NCI-H2029 (cell line): ENCODE measurements around the gene TTC5.
"Not testable (repeated sequence)": the region's sequence is repeated elsewhere in the genome, so short reads cannot be mapped to it uniquely, and the experiment has no call there.

ENCODE experiments used
- DNase-seq: peaks from one replicate; lab custom pipeline; 2025; lab: John Stamatoyannopoulos, UW

The TTC5 gene

GRCh38 chr14:20302042-20302755, 3.6 kb downstream of the TTC5 start:
- DNase-seq = no peak

- no peak for DNase-seq
Observed at GRCh38 chr14:20295067-20295466, 10.7 kb downstream of the TTC5 start.

- DNase-seq = no peak
Observed at GRCh38 chr14:20294636-20295035, 11.1 kb downstream of the TTC5 start.

GRCh38 chr14:20281998-20282397, 23.8 kb downstream of the TTC5 start:
- DNase-seq = not testable (repeated sequence)

- DNase-seq = not testable (repeated sequence)
Observed at GRCh38 chr14:20280265-20280664, 25.5 kb downstream of the TTC5 start.

GRCh38 chr14:20278414-20278813, 27.3 kb downstream of the TTC5 start:
- peak; percentile 44 for DNase-seq

- DNase-seq = no peak
Observed at GRCh38 chr14:20277409-20277808, 28.3 kb downstream of the TTC5 start.

- DNase-seq = no peak
Observed at GRCh38 chr14:20274062-20274461, 31.7 kb downstream of the TTC5 start.

- not testable (repeated sequence) for DNase-seq
Observed at GRCh38 chr14:20264361-20264760, 41.4 kb downstream of the TTC5 start.

- no peak for DNase-seq
Observed at GRCh38 chr14:20262642-20263128, 43.1 kb downstream of the TTC5 start.

- no peak for DNase-seq
Observed at GRCh38 chr14:20247646-20248246, 58.0 kb downstream of the TTC5 start.
